ENCODE data around the gene FGF16.

Gene FGF16

DNA sequence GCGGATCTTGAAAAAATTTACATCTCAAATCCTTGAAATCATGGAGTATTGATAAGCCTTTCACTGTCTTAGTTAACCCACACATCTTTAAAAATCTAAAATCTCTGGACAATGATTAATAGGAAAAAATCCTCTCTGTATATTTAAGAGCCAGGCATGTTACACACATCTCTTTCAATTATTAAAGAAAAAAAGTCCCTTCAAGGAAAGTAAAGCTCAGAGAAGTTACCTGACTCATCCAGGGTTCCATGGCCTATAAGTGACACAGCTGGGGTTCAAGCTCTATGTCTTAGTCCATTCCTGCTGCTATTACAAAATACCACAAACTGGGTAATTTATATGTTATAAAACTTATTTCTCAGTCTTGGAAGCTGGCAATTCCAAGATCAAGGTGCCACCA, 14.2 kb upstream of the FGF16 start:
- Histone ChIP-seq H3K36me3 (no peaks in the 10 kb centered on the region), H3K27me3 (no peaks in the 10 kb centered on the region), H3K4me3 (ENCODE audit: low read depth, low read length) (no peak overlapping the region), H3K9me3 (no peaks in the 10 kb centered on the region), H3K4me1 (no peaks in the 10 kb centered on the region)
- TF ChIP-seq, protein P1, sequence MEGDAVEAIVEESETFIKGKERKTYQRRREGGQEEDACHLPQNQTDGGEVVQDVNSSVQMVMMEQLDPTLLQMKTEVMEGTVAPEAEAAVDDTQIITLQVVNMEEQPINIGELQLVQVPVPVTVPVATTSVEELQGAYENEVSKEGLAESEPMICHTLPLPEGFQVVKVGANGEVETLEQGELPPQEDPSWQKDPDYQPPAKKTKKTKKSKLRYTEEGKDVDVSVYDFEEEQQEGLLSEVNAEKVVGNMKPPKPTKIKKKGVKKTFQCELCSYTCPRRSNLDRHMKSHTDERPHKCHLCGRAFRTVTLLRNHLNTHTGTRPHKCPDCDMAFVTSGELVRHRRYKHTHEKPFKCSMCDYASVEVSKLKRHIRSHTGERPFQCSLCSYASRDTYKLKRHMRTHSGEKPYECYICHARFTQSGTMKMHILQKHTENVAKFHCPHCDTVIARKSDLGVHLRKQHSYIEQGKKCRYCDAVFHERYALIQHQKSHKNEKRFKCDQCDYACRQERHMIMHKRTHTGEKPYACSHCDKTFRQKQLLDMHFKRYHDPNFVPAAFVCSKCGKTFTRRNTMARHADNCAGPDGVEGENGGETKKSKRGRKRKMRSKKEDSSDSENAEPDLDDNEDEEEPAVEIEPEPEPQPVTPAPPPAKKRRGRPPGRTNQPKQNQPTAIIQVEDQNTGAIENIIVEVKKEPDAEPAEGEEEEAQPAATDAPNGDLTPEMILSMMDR (IDR thresholded peaks at IDR 0.05; ENCODE audit: low read depth, low read length) = no peak
- DNase-seq = no peak

- DNase-seq = no peak
- Histone ChIP-seq H3K36me3 (no peaks in the 10 kb centered on the region), H3K9me3 (no peaks in the 10 kb centered on the region), H3K4me1 (no peaks in the 10 kb centered on the region), H3K27me3 (no peaks in the 10 kb centered on the region), H3K4me3 (ENCODE audit: low read depth, low read length) (no peak overlapping the region)
- TF ChIP-seq, protein P1 (IDR thresholded peaks at IDR 0.05; ENCODE audit: low read depth, low read length) = no peak
Observed at GRCh38 chrX:77434962-77435361, 12.2 kb upstream of the FGF16 start.

DNA sequence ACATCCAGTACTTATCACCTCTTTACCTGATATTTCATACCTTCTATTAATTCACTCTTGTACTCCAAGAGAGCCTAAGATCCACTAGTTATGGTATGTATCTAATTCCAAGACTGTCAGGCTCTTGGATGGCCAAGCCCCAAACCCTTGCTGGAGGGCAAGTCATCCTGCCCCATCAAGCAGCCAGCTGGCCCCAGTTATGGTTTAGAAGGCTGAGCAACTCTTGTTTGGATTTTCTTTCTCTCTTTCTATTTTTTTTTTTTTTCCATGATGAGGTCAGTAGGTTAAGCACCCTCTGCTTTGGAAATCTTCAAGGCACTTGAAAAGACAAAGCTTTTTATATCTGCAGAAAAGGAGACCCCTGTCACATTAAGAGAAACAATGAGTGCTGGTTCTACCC, 10.9 kb upstream of the FGF16 start:
- Histone ChIP-seq H3K4me3 (ENCODE audit: low read depth, low read length) (no peak overlapping the region), H3K27me3 (no peaks in the 10 kb centered on the region), H3K36me3 (no peaks in the 10 kb centered on the region), H3K9me3 (no peaks in the 10 kb centered on the region), H3K4me1 (no peaks in the 10 kb centered on the region)
- no peak for DNase-seq
- TF ChIP-seq, protein P1 (IDR thresholded peaks at IDR 0.05; ENCODE audit: low read depth, low read length) = no peak

- H3K4me1 ChIP-seq = no peaks in the 10 kb centered on the region
- H3K36me3 ChIP-seq = no peaks in the 10 kb centered on the region
- no peaks in the 10 kb centered on the region for H3K9me3 ChIP-seq
- no peaks in the 10 kb centered on the region for H3K27me3 ChIP-seq
- no peak for DNase-seq
- TF ChIP-seq, protein P1 (IDR thresholded peaks at IDR 0.05; ENCODE audit: low read depth, low read length) = no peak
- no peak overlapping the region for H3K4me3 ChIP-seq (ENCODE audit: low read depth, low read length)
Observed at GRCh38 chrX:77436682-77437081, 10.5 kb upstream of the FGF16 start.

DNA sequence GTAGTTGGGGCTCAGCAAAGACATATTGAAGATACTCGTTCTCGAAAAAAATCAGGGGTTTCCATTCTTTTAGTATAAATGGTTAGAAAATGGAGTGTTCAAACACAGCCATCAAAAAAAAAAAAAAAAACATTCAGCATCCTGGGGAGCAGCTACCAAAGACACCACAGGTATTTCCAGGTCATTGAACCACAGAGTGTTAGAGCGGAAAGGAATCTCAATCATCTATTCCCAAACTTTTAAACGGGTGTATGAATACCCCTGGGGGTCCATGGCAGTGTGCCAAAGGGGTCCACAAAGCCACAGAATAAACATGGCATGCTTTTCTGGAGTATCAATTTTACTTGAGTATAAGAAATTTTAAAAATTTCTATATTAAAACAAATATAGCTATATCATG, 6.9 kb upstream of the FGF16 start:
- no peak overlapping the region for H3K4me3 ChIP-seq (ENCODE audit: low read depth, low read length)
- H3K36me3 ChIP-seq = no peaks in the 10 kb centered on the region
- no peaks in the 10 kb centered on the region for H3K4me1 ChIP-seq
- H3K9me3 ChIP-seq = no peaks in the 10 kb centered on the region
- DNase-seq = no peak
- TF ChIP-seq, protein P1 (IDR thresholded peaks at IDR 0.05; ENCODE audit: low read depth, low read length) = no peak
- H3K27me3 ChIP-seq = no peaks in the 10 kb centered on the region

DNA sequence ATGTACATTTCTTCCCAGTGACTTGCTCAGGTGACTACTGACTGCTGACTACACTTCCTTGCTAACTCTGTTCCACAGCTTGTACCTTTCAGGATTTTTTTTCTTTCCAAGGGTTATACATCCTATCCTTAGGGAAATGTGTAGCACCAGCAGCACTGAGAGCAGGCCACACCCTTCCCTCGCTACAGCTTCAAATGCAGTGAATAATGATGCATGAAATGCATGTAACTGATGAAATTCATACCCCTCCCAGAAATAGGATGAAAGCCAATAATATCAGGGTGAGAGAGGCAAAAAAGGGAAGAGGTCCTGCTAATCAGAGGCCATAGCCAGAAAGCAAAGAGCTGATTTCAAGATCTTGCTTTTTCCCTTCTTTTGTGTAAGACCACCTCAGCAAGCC, 6.2 kb upstream of the FGF16 start:
- Histone ChIP-seq H3K27me3 (no peaks in the 10 kb centered on the region), H3K4me3 (ENCODE audit: low read depth, low read length) (no peak overlapping the region), H3K4me1 (no peaks in the 10 kb centered on the region), H3K9me3 (no peaks in the 10 kb centered on the region), H3K36me3 (no peaks in the 10 kb centered on the region)
- DNase-seq = no peak
- TF ChIP-seq, protein P1 (IDR thresholded peaks at IDR 0.05; ENCODE audit: low read depth, low read length) = no peak

Measured in BE2C (cell line).